Kasumi-1 (cell line): Measurements from ENCODE around the gene CSTB.

Experiments used
- DNase-seq, 2 experiments: peaks; one replicate each; lab custom pipeline; 2025; lab: John Stamatoyannopoulos, UW

Gene CSTB

DNA sequence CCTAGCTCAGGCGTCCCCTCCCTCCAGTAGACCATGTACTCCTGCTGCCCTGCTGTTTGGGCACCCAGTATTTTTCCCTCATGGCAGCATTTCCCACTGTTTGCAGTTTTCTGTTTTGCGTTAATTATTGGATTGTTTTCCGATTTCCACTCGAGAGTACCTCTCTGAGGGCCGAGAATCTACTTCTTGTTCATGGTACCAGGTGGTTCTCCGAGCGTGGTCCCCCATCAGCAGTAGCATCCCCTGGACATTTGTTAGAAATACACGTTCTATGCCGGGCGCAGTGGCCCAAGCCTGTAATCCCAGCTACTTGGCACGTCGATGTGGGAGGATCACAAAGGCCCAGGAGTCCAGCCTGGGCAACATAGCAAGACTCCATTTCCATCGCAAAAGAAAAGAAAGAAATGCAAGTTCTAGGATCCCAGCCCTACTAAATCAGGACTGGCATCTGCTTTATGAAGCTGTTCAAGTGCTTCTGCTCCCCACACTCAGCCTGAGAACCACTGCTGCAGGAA is 14.0 kb upstream of the CSTB start:
- no peak for DNase-seq

DNA sequence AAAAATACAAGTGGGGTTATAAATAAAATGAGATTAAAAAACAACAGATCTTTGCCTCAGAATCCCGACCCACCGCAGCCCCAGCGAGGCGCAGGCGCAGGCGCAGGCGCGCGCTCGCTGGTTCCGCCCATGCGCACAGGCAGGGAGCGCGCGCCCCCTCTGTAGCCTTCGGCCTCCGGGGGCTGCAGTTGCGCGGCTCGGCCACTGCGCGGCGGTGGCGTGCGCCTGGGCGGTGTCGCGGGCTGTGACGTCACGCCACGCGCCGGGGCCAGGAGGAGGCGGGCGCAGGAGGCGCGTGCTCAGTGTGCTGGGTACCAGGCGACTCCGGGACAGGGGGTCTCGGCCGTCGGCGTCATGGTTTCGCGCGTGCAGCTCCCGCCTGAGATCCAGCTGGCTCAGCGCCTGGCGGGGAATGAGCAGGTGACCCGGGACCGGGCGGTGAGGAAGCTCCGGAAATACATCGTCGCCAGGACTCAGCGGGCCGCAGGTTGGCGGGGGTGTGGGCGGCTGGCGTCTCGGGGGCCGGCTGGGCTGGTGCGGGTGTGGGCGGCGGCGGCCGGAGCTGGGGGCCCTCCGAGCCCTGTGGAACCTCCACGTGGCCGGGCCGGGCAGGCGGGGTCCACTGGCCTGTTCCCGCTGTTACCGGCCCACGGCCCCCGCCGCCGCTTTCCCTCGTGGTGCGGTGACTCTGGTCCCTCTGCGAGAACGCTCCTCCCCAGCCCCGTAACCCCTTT is 13.3 kb upstream of the CSTB start, which contains the start of gene RRP1:
RRP1 (plus strand) TSS at position 302 of the 734 bp plus-strand sequence; CDS start at position 355, 53 bp downstream.
- DNase-seq: peak; percentile 75 to 83

DNA sequence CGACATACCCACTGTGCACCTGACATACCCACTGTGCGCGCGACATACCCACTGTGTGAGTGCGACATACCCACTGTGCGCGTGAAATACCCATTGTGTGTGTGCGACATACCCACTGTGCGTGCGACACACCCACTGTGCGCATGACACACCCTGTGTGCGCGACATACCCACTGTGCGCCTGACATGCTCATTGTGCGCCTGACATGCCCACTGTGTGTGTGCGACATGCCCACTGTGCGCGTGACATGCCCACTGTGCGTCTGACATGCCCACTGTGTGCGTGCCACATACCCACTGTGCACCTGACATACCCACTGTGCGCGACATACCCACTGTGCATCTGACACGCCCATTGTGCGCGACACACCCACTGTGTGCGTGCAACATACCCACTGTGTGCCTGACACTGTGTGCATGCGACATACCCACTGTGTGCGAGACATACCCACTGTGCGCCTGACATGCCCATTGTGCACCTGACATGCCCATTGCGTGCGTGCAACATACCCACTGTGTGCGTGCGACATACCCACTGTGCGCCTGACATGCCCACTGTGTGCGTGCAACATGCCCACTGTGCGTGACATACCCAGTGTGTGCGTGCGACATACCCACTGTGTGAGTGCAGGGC is 10.8 kb upstream of the CSTB start:
- DNase-seq: no peak

DNA sequence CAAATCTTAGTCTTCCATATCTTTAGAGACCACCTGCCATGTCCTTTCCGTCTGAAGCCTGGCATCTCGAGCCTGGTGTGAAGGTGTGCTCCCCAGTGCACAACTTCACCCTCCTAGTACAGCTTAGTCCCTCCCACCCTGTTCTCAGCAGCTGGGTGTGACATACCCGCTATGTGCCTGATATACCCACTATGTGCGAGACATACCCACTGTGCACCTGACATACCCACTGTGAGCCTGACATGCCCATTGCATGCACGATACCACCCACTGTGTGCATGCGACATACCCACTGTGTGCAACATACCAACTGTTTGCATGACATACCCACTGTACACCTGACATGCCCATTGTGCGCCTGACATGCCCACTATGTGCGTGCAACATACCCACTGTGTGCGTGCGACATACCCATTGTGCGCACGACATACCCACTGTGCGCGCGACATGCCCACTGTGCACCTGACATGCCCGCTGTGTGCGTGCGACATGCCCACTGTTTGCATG is 10.2 kb upstream of the CSTB start:
- no peak for DNase-seq

DNA sequence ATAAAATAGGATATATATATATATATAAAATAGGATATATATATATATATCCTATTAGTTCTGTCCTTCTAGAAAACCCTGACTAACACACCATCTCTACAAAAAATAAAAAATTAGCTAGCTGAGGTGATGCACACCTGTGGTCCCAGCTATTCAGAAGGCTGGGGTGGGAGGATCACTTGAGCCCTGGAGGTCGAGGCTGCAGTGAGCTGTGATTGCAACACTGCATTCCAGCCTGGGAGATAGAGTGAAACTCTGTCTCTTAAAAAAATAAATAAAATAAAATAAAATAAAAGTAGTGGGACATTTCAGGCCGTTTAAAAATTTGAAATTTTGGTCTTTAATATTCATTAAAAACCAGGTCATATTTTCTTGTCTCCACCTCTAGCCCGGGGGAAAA is 9.0 kb upstream of the CSTB start:
- DNase-seq: no peak

DNA sequence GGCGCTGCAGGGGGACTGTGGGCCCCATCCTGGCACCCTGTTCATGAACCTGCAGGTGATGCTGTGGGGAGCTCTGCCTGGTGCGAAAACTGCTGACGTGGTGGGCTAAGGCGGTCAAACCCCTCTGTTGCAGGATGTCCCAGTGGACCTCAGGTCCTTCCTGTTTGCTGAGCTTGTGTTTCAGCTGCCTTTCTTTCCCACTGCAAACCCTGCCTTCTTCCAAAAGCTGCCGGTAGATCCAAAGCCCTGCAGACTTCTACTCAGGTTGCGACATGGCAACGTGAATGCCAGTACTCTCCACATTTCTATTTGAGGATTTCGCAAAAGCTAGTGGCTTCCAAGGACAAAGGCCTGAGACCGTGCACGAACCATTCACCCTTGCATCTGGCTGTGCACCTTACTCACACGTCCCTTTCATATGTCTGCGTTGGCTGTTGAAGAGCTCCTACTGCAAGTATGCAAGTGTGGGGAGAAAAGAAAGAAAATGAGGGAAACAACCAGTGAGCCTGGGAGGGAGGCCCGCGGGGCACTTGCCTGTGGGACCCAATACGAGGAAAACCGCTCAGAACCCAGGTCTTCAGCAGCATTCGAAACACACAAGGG is 7.1 kb upstream of the CSTB start:
- DNase-seq: peak in 1 of 2 experiments; percentile 3

DNA sequence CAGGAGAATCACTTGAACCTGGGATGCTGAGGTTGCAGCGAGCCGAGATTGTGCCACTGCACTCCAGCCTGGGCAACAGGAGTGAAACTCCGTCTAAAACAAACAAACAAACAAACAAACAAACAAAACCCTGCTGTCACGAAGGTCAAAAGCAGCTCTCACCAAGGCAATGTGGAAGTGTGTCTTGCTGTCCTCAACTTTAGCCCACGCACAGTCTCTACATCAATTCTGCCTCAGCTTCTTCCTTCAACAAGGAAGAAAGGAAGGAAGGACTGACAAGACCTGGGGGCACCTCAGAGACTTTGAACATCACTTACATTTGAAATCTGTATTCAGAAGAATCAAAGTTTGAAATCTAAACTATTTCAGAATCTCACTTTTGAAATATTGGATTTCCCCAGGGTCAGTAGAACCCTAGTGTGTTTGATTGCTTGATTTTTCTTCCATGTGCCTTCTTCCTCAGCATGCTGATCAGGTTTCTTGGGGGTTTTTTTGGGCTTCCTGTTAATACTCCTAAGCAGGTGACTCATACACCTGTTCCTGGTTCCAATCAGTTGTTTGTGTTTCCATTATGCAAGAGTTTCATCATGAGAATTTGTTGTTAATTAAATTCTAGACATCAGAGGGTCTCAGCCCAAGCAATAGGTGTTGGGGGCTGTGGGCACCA is 6.5 kb upstream of the CSTB start:
- DNase-seq: no peak

DNA sequence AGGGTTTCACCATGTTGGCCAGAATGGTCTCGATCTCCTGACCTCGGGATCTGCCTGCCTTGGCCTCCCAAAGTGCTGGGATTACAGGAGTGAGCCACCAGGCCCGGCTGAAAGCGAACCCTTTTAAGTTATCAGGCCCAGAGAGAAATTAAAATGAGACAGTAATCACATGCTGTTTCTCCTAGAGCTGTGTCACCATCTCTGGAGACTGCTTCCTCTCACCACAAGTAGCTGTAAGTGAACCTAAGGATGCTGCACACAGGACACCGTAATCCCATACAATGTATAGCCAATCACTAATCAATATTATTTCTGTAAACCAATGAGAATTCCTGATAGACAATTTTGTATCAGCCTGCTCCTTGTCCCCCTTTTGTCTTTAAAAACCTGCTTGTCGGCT is 5.7 kb upstream of the CSTB start:
- DNase-seq: no peak

DNA sequence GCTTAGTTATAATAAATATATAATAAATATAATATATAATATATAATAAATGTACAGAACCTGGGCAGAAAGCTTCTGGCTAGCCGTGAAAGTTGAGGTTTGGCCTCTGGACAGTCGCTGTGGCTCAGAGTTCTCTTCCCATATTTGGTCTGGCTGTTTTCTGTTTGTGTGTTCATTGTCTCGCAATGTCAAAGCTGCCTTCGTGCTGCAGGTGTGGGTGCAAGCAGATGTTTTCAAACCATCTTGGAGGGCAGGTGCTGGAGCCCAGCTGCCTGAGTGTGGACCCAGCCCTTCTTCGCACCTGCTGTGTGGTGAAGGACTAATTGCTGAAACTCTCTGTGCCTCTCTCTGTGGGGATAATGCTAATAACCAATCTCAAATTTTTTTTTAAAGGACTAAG is 3.6 kb upstream of the CSTB start:
- no peak for DNase-seq

DNA sequence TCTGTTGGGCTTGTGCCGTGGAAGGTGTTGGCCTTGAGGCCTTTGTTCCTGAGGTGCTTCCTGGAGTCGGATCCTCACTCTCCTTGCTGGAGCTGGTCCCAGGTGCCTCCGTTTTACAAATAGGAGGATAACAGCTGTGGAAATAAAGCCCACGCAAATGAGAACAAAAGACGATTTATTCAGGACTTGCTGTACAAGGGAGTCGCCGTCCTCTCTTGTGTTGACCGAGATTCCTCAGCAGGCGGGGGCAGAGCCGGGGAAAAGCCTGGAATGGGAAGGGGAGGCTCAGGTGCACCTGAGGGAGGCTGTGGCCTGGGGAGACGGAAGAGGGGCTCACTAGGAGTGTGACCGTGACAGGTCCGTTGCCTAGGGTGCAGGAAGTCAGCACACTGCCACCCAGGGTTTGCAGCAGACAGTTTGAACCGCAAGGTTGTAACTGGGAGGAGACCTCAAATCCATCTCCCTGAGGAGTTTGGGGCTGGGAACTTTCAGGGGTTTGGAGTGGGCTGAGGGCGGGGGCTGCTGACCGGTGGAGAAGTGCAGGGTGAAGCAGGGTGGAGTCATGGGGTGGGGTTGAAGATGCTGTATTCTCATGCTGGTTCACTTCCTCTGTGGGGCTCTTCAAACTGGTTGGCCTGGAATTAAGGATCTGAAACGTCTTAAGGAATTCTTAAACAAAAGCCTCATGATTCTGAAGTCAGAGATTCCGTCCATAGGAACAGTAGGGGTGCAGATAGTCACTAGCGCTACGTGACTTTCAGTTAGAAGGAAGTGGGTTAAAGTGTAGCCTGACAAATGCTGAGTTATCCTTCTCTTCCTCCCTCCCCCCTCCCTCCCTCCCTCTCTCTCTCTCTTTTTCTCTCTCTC is 2.6 kb upstream of the CSTB start:
- peak in 1 of 2 experiments; percentile 4 for DNase-seq

DNA sequence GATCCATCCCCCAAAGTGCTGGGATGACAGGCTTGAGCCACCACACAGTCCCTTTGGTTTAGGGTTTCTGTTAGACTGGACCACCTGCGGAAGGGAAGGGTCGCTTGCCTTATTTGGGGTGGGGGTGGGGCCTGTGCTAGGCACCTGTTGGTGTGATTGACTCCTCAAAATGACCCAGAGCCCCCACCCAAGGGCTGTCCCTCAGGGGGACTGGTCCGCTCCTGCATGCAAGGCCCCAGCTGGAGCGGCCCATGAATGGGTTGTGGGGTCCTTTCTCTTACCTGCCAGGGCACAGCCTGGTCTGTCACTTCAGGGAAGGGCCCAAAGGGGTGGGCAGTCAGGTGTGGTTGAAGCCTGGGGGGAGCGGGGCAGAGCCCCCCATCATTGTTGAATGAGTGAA is 1.8 kb upstream of the CSTB start:
- DNase-seq: no peak

DNA sequence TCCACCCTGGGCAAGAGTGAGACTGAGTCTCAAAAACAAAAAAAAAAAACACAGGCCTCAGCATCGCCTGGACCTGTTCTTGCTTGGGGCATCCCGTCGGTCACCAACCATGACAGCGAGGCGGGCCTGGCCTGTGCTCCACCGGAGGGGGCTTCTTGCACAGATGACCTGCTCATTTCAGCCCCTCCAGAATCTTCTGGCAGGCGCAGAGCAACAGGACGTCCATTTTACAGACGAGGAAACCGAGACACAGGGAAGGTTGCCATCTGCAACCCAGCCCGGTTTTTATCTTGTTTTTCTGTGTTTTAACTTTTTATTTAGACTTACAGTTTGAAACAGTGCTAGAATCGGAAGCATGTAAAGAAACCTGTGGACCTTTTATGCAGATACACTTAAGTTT is 918 bp downstream of the CSTB start:
- DNase-seq: no peak

DNA sequence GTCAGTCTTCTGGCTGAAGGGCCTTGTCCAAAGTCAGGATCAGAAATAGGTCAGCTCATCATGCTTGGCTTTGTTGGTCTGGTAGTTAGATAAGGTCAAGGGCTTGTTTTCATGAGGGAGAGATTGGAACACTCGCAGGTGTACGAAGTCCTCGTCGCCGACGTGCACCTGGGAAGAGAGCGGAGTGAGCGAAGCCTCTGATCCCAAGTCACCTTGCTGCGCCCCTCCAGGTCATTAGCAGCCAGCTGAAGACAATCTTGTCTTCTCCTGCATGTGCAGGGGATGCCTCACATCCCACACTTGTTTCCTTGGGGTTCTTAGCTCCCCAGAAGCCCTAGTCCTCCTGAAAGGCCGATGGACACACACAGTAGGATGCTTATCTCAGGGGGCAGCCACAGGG is 1.9 kb downstream of the CSTB start:
- DNase-seq: no peak

DNA sequence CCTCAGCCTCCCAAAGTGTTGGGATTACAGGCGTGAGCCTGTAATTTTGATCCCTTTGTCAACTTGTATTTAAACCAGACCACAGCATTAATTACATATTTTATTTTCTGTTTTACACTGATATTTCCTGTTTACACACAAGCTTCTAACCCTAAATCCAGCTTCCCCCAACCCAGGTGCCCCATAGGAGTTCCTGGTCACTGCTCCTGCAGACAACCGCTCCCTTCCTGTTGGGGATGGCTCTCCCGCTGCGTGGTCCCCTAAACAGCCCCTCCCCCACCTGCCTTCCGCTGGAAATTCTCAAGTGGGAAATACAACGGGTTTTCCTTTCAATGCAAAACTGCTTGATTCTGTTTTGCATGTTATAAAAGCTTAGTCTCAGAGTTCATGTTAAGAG is 3.7 kb downstream of the CSTB start:
- DNase-seq: no peak

DNA sequence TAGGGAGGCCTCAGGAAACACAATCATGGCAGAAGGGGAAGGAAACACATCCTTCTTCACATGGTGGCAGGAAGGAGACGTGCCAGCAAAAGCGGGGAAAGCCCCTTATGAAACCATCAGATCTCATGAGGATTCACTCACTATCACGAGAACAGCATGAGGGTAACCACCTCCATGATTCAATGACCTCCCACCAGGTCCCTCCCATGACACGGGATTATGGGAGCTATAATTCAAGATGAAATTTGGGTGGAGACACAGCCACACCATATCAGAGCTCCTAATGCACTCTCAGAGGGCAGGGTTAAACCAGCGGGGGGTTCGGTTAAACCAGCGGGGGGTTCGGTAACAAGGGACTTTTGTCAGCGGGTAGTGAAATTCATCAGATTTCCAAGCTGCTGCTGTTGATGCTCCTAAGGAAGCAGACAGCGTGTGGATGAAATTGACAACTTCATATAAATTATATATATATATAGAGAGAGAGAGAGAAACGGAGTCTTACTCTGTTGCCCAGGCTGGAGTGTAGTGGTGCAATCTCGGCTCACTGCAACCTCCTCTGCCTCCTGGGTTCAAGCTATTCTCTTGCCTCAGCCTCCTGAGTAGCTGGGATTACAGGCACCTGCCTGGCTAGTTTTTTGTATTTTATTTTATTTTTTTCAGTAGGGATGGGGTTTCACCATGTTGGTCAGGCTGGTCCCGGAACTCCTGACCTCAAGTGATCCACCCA is 4.2 kb downstream of the CSTB start:
- no peak for DNase-seq

DNA sequence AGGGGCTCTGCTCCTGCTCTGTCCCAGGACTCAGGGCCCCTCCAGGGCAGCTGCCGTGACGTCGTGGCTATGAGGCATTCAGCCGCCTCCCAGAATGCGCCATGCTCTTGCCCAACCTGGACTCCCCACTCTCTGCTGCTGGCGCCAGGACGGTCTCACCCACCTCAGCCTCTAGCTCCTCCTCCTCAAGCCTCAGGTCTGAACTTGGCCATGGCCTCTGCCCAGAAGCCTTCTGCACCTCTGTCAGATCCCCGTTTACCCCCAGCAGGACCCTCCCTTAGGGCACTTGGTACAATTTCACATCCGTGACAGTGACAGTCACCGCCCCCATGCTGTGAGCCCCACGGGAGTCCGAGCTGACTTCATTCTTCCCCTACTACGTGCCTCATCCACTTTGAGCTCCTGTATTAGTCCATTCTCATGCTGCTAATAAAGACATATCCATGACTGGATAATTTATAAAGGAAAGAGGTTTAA is 4.9 kb downstream of the CSTB start:
- no peak for DNase-seq

DNA sequence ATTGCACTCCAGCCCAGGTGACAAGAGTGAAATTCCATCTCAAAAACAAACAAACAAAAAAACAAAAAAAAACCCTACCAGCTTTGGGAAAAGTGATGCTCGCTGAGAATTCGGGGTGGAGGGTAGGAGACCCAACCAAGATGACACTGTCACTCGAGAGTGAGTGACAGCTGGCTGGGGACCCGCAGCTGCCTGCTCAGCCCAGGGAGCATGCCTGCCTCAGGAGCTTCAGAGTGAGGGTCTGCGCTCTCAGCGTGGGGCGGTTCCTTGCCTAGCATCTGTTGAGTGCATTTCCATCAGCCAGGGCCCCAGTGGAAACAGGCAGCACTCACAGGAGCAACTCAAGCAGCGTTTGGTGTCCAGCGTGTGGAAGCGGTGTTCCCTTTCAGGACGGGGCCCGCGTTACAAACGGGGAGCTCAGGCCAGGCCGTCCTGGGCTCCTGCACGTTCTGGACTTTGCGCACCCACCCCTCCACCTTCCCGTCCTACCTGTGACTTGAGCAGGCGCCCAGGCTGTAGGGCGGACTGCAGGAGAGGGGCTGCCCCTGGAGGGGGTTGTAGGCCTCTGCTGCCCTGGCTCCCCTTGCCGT is 5.9 kb downstream of the CSTB start:
- DNase-seq: no peak

DNA sequence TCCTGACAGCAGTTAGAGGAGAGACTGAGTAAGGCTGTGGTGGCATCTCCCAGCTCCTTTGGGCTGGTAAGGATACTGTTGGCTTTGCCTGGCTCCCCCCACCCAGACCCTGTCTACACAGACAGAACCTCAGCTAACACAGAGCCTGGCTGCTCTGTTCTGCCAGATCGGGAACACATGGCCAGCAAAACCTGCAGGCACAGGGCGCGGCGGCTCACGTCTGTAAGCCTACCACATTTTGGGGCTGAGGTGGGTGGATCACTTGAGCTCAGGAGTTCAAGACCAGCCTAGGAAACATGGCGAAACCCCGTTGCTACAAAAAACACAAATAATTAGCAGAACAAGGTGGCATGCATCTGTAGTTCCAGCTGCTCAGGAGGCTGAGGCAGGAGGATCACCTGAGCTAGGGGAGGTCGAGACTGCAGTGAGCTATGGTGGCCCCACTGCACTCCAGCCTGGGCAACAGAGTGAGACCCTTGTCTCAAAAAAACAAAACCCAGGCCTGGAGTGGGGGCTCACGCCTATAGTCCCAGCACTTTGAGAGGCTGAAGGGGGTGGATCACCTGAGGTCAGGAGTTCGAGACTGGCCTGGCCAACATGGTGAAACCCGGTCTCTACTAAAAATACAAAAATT is 6.7 kb downstream of the CSTB start:
- DNase-seq: no peak

DNA sequence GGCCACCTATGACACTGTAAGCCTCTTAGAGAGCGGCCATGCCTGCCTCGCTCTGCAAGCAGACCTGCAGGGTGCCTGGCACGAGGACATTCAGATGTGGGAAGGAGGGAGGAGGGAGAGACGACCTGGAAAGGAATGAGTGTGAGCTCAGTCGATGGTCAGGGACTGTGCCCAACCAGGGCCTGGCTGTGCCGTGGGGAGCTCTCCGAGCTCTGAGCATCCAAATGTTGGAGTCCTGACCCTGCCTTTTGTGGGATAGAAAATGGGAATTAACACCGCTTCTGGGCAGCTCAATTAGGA is 7.3 kb downstream of the CSTB start:
- DNase-seq: no peak
